ENCODE data around the gene TP53TG5.

Gene TP53TG5

GRCh38 chr20:45346291-45346718 is 31.8 kb downstream of the TP53TG5 start:
- TF ChIP-seq CTCF (IDR thresholded peaks at IDR 0.05; ENCODE audit: insufficient read depth, low read depth, low read length, missing control alignments): no peak
- H3K4me3 ChIP-seq (ENCODE audit: low read depth, low read length): no peak overlapping the region
- no peak for DNase-seq (ENCODE audit: low read depth)

- TF ChIP-seq CTCF (IDR thresholded peaks at IDR 0.05; ENCODE audit: insufficient read depth, low read depth, low read length, missing control alignments): no peak
- H3K4me3 ChIP-seq (ENCODE audit: low read depth, low read length): no peak overlapping the region
- DNase-seq (ENCODE audit: low read depth): no peak
Observed at GRCh38 chr20:45345104-45345936, 32.8 kb downstream of the TP53TG5 start.

GRCh38 chr20:45344168-45344860 is 33.8 kb downstream of the TP53TG5 start:
- H3K4me3 ChIP-seq (ENCODE audit: low read depth, low read length): no peak overlapping the region
- DNase-seq (ENCODE audit: low read depth): no peak

GRCh38 chr20:45343532-45344167 is 34.5 kb downstream of the TP53TG5 start:
- no peak for DNase-seq (ENCODE audit: low read depth)
- TF ChIP-seq CTCF (IDR thresholded peaks at IDR 0.05; ENCODE audit: insufficient read depth, low read depth, low read length, missing control alignments): no peak
- H3K4me3 ChIP-seq (ENCODE audit: low read depth, low read length): no peak overlapping the region

More at GRCh38 chr20:45344168-45344860, 33.8 kb downstream of the TP53TG5 start:
- TF ChIP-seq CTCF (IDR thresholded peaks at IDR 0.05; ENCODE audit: insufficient read depth, low read depth, low read length, missing control alignments): no peak

GRCh38 chr20:45342855-45343531 is 35.1 kb downstream of the TP53TG5 start:
- TF ChIP-seq CTCF (IDR thresholded peaks at IDR 0.05; ENCODE audit: insufficient read depth, low read depth, low read length, missing control alignments): no peak
- DNase-seq (ENCODE audit: low read depth): no peak
- H3K4me3 ChIP-seq (ENCODE audit: low read depth, low read length): no peak overlapping the region
